Heart left ventricle (tissue), 16 donors: ENCODE results near the gene RASD2. TPM values are rescaled to one million over a fixed set of nuclear protein-coding genes. Genes with fewer than 3 reads are reported as not detected.

ENCODE experiments used
- ATAC-seq, 4 donors: fragments of 200-7000 bp; cut with Tn5 transposase; one replicate each; pipeline ENCODE4 v1.9.1; 2020 to 2022; ENCODE audit warnings: moderate library complexity in 4 of 4, mild to moderate bottlenecking in 3 of 4, moderate number of reproducible peaks in 1 of 4
- DNase-seq, 5 donors: peaks; one replicate each; pipeline ENCODE4 v3.0.0-alpha.2; 2020
- H3K27ac ChIP-seq, 12 donors: fragments of 200-600 bp; sonication (generic) in 4 of 12; one replicate each; pipeline versions ENCODE4 v1.5.0 to v1.8.0; 2016 to 2022; ENCODE audit warnings: mild to moderate bottlenecking in 2 of 12
- H3K27me3 ChIP-seq, 9 donors: fragments of 200-600 bp; sonication (generic) in 2 of 9; one replicate each; pipeline versions ENCODE4 v1.5.1 to v1.8.0; 2016 to 2022; ENCODE audit warnings: mild to moderate bottlenecking in 3 of 9
- H3K36me3 ChIP-seq, 9 donors: fragments of 200-600 bp; sonication (generic) in 2 of 9; one replicate each; pipeline versions ENCODE4 v1.5.0 to v1.8.0; 2018 to 2022; ENCODE audit warnings: mild to moderate bottlenecking in 2 of 9
- H3K4me1 ChIP-seq, 12 donors: fragments of 200-600 bp; sonication (generic) in 4 of 12; one replicate each; pipeline versions ENCODE4 v1.5.0 to v1.8.0; 2016 to 2022; ENCODE audit warnings: mild to moderate bottlenecking in 3 of 12
- H3K4me3 ChIP-seq, 12 donors: fragments of 200-600 bp; sonication (generic) in 4 of 12; one replicate each; pipeline versions ENCODE4 v1.5.0 to v1.8.0; 2017 to 2022; ENCODE audit warnings: mild to moderate bottlenecking in 9 of 12, moderate library complexity in 4 of 12
- H3K9me3 ChIP-seq, 12 donors: fragments of 200-600 bp; sonication (generic) in 4 of 12; one replicate each; pipeline versions ENCODE4 v1.5.0 to v1.8.0; 2016 to 2022; ENCODE audit warnings: mild to moderate bottlenecking in 1 of 12
- CTCF ChIP-seq, 12 donors: fragments of 200-600 bp; sonication (generic) in 4 of 12; IDR thresholded peaks; one replicate each; pipeline versions ENCODE4 v1.5.0 to v1.8.0; 2018 to 2022; ENCODE audit warnings: antibody characterized with exemption in 12 of 12, mild to moderate bottlenecking in 5 of 12
- POLR2A ChIP-seq, 2 donors: fragments of 450-650 bp; IDR thresholded peaks; one replicate each; pipeline ENCODE4 v1.6.1; 2017; ENCODE audit warnings: antibody characterized with exemption in 2 of 2, mild to moderate bottlenecking in 2 of 2, moderate library complexity in 2 of 2
- WGBS, 4 donors: extraction: QIAGEN DNeasy Blood & Tissue Kit in 2 of 4; methylation state at CpG; one replicate each; pipeline versions ENCODE4 v1.1.5 to v1.1.7; 2013 to 2018; 5-methylcytosine and 5-hydroxymethylcytosine counted together
- intact Hi-C, 10 donors: fragments of 100-400 bp; cut with DNase I; formaldehyde crosslinking; loops; one replicate each; pipeline versions ENCODE4 v1.11.1 to v1.14.2; 2022
- polyA plus RNA-seq, 2 donors: library from polyadenylated mRNA; stranded (reverse); fragments of 200-250 nt; gene quantifications; one replicate each; pipeline ENCODE4 v1.2.3, GENCODE V29; 2013
- total RNA-seq, 9 donors: library from RNA; depleted of rRNA in 2 of 9; stranded (reverse); fragments of >200 nt in 2 of 9; fragmentation: NEBNext Ultra II Directional in 3 of 9; extraction: Animal tissue kit (Norgen Biotek cat#: 25700) in 3 of 9; gene quantifications; one replicate each; pipeline versions ENCODE4 v1.1.0 to v1.2.4, GENCODE V29; 2016 to 2023
- donor health status: ischemic (EF 13 %, LVEDD 7.1; RV severe dilation, severe dysfunction).
- donor health status: healthy with polysubstance abuse.
- donor health status: DM: no; HTN: yes; CAD: no.
- donor health status: DM: no; HTN: no; CAD: no.
- donor health status: ischemic (EF 25% LVEDD 6.9; RV normal size, moderate dysfunction).
- donor health status: ischemic (EF 25% LVEDD 5.7; RV mildly dilated, moderate dysfunction).
- donor health status: healthy.
- donor health status: DM: yes; HTN: yes; CAD: no.
- donor health status: ischemic (EF 35%, LVEDD 5.7; RV mildly dilated, moderate dysfunction).
- donor health status: nonischemic (EF 11% LVEDD 7.7; RV severe dilation, severe dysfunction).
- donor health status: DM: yes; HTN: yes; CAD: no.
- donor health status: PGD.
- donor health status: ischemic (EF 29% LVEDD 5.4; RV normal size, mild dysfunction).
- donor health status: nonischemic (EF 23%, LVEDD 6.1; RV moderate dilation, normal function).

The RASD2 gene
- total and polyA plus RNA-seq, 11 donors = 1.4 to 10.5 (median 5.0) TPM

- 91 to 98% (median 94%) methylated on average over 13 of the region's 13 CpGs for WGBS, 4 donors
- H3K27ac ChIP-seq = no peak overlapping the region
- peaks cover 0 to 33% (median 6%) of the 10 kb centered on the region in 12 donors for H3K4me1 ChIP-seq
- ATAC-seq (no peak), DNase-seq (no peak)
- H3K9me3 ChIP-seq = no peaks in the 10 kb centered on the region
- H3K36me3 ChIP-seq = no peaks in the 10 kb centered on the region
- intact Hi-C loops = no loop called here
- TF ChIP-seq POLR2A (IDR thresholded peaks at IDR 0.05) = no peak
- TF ChIP-seq CTCF (IDR thresholded peaks at IDR 0.05) = no peak
- peaks cover 0 to 3% (median 0%) of the 10 kb centered on the region in 9 donors for H3K27me3 ChIP-seq
- no peak overlapping the region for H3K4me3 ChIP-seq
Observed at GRCh38 chr22:35569916-35570315, 29.3 kb downstream of the RASD2 start.

- Histone ChIP-seq H3K36me3 (no peaks in the 10 kb centered on the region), H3K27ac (no peak overlapping the region), H3K9me3 (no peaks in the 10 kb centered on the region), H3K4me3 (no peak overlapping the region), H3K4me1 (peaks cover 0 to 25% (median 2%) of the 10 kb centered on the region in 12 donors), H3K27me3 (peaks cover 0 to 3% (median 0%) of the 10 kb centered on the region in 9 donors)
- TF ChIP-seq POLR2A (IDR thresholded peaks at IDR 0.05) = no peak
- TF ChIP-seq CTCF (IDR thresholded peaks at IDR 0.05) = no peak
- peak in 1 of 4 donors; percentile 22 for ATAC-seq
- WGBS, 4 donors = 84 to 87% (median 85%) methylated on average over 12 to 14 of the region's 14 CpGs
- intact Hi-C loops = no loop called here
- peak in 1 of 5 donors; percentile 30 for DNase-seq
Observed at GRCh38 chr22:35570686-35571194, 30.1 kb downstream of the RASD2 start.

- Histone ChIP-seq H3K9me3 (no peaks in the 10 kb centered on the region), H3K27me3 (peaks cover 0 to 3% (median 0%) of the 10 kb centered on the region in 9 donors), H3K4me3 (no peak overlapping the region), H3K27ac (no peak overlapping the region), H3K4me1 (peaks cover 0 to 17% (median 1%) of the 10 kb centered on the region in 12 donors), H3K36me3 (no peaks in the 10 kb centered on the region)
- DNase-seq (no peak), ATAC-seq (no peak)
- 79 to 85% (median 82%) methylated on average over 8 of the region's 8 CpGs for WGBS, 4 donors
- intact Hi-C loops = no loop called here
- TF ChIP-seq CTCF (IDR thresholded peaks at IDR 0.05) = no peak
- TF ChIP-seq POLR2A (IDR thresholded peaks at IDR 0.05) = no peak
Observed at GRCh38 chr22:35572556-35572955, 31.9 kb downstream of the RASD2 start.

GRCh38 chr22:35575116-35575748 lies 34.6 kb downstream of the RASD2 start:
- intact Hi-C loops = no loop called here
- Histone ChIP-seq H3K4me3 (no peak overlapping the region), H3K9me3 (no peaks in the 10 kb centered on the region), H3K27ac (peak overlapping the region in 1 of 12 donors; percentile 38), H3K4me1 (peaks cover 0 to 3% (median 0%) of the 10 kb centered on the region in 12 donors), H3K36me3 (no peaks in the 10 kb centered on the region), H3K27me3 (no peaks in the 10 kb centered on the region)
- WGBS, 4 donors = 42 to 54% (median 48%) methylated on average over 6 to 15 of the region's 15 CpGs
- DNase-seq (peak in 2 of 5 donors; percentile 28 to 55), ATAC-seq (peak in 1 of 4 donors; percentile 24)
- TF ChIP-seq CTCF (IDR thresholded peaks at IDR 0.05) (no peak), POLR2A (IDR thresholded peaks at IDR 0.05) (no peak)
